HuH-7.5 (cell line): Measurements from ENCODE around the gene GALNT11.
"Not testable (repeated sequence)": the region's sequence is repeated elsewhere in the genome, so short reads cannot be mapped to it uniquely, and the experiment has no call there.

ENCODE experiments used
- DNase-seq: peaks from one replicate; pipeline ENCODE4 v3.0.0; 2011; ENCODE audit warnings: low spot score

GALNT11 gene

DNA sequence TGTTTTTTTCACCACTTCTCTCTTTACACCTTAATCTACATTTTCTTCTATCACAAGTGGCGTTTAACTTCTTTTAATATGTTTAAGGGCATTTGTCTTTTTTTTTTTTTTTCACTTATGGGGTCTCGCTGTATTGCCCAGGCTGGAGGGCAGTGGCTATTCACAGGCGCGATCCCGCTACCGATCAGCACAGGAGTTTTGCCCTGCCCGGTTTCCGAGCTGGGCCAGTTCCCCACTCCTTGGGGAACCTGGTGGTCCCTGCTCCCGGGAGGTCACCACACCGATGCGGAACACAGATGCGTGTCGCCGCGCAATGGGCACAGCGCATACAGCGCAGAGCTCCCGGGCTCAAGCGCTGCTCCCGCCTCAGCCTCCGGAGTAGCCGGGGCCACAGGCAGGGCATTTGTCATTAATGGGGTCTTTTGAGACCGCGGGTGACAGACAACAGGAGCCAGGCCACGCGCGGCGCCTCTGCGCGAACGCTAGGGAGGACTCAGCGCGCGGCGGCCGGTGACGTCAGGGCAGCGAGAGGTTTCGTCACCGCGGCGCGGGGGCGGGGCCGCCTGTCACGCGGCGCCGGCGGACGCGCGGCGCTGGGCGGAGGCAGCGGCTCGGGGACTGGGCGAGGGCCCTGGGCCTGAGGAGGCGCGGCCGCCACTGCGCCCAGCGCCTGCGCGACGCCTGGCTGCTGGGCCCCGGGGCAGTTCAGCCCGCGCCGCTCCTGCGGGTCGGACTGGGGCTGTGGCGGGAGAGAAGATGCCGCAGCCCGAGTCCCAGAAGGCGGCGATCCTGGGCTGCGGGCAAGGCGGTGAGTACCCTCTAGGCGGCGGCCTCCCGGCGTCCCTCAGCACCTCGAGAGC lies at the start of gene GALNT11:
Gene GALNT11 (plus strand): TSS at position 598 of the 860 bp plus-strand sequence. CDS start 68,554 bp downstream, outside the sequence.
- peak; percentile 90 for DNase-seq

GRCh38 chr7:151978616-151979015 lies 46.9 kb upstream of the GALNT11 start:
- no peak for DNase-seq

DNA sequence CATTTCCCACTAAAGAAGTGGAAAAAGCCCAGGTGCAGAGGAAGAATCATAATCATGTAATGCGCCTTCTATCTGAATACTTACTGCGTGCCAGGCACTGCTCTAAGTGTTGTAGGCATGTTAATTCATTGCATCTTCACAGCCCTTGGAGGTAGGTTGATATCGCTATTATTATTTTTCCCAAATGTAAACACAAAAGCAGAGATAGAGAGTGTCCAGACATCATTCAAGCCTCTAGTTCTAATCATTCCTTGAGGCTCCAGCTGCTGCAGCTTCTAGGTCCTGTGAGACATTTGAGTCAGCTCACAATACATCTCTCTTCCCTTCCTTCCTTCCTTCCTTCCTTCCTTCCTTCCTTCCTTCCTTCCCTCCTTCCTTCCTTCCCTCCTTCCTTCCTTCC lies 44.3 kb upstream of the GALNT11 start:
- DNase-seq, result no peak

- DNase-seq, result no peak
These were observed 42.7 kb upstream of the GALNT11 start for GRCh38 chr7:151982806-151983205.

DNA sequence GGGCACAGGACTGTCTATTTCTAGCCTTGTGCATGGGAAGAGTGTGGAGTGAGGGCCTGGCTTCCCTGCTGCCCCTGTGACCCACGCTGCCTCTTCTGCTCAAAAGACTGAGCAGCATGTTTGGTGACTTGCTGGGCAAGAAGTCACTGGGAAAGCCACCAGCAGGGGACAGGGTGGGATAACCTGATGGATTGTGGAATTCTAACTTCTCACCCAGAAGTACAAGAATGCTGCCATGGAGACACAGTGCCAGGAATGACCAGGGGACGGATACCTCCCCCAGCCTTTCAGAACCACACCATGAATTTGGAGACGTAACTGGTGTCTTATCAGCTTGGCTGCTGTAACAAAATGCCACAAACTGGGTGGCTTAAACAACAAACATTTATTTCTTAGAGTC lies 40.9 kb upstream of the GALNT11 start:
- DNase-seq, result no peak

DNA sequence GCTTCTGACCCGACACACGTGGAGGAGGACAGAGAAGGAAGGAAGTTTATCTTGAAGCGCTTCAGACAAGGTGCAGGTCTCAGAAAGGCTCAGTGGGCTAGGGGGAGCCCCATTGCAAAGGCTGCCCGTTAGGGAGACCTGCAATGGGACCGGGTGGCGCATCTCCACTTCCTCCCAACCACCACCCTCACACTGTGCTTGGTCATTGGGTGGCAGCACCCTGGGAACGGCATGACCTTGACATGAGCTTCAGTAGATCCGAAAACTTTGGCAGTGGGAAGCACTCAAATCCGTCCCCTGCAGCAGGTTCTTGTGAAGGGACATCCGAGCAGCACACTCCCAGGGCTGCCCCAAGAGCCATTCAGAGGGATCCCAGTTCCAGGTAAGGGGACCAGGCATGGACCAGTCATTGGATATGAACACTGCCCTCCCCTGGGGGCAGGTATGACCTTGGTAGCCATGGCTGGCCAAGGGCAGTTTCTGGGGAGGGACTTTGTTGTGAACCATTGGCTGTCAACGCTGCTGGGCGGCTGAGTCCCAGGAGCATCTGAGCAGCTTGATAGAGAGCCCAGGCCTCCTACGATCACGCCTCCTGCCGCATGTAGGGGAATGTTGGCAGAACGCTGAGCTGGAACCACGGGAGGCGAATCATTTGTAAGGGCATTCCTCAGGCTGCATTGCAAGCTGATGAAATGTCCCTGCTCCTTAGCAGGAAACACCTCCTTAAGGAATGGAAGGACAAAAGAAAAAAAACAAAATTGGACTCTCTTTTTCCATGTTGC lies 37.5 kb upstream of the GALNT11 start:
- DNase-seq, result no peak

- peak; percentile 28 for DNase-seq
These were observed 33.1 kb upstream of the GALNT11 start for GRCh38 chr7:151992375-151992774.

DNA sequence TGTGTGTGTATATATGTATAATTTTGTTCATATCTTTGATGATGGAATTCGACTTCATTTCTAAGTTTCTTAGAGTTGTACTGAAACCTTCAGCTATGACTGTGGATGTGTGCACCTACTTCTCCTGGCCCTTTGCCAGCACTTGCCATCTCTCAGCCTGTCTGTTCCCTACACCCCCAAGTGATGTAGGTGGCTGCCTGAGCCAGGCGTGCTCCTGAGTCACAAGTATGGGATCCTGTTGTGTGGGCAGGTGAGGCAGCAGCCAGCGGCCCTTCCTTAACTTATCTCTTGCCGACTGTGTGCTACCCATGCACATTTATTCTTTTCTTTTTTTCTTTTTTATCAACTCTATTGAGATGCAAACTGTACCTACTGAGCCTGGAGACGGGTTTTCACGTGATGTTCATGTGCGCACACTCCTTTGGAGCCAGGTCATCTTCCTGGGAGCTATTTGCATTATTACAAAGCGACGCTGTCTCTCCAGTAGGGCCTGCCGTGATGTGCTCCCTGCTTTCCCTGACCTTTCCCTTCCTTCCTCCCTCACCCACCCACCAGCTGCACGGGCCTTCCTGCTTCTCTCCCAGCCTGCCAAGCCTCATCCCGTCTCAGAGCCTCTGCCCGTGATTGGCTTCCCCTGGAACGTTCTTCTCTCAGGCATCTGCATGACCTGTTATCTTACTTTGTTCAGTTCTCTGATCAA lies 31.3 kb upstream of the GALNT11 start:
- no peak for DNase-seq

DNA sequence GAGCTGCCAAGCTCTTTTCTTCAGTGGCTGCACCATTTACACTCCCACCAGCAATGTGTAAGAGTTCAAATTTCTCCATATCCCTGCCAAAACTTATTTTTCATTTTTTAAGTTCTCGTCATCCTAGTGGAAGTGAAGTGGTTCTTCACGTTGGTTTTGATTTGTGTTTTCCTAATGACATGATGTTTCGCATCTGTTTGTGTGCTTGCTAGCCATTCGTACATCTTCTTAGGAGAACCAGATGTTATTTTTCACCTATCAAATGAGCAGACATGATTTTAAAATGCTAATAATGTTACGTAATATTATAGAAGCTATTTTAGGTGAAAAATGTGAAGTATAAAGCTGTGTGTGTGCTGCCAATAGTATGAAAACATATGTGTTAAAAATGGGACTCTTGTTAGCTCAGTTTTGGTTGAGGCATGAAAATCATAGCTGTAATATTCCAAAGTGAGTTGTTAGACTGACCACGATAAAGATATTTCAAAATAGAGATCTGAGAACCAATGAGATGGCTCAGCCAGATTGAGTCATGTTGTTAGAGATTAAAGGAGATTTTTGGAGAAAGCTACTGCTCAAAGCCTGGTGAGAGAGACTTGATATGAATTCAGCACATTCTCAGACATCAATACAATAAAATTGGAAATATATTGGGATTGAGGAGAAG lies 25.9 kb upstream of the GALNT11 start:
- no peak for DNase-seq

GRCh38 chr7:152000191-152000590 lies 25.3 kb upstream of the GALNT11 start:
- DNase-seq, result no peak

GRCh38 chr7:152006336-152006735 lies 19.1 kb upstream of the GALNT11 start:
- no peak for DNase-seq

DNA sequence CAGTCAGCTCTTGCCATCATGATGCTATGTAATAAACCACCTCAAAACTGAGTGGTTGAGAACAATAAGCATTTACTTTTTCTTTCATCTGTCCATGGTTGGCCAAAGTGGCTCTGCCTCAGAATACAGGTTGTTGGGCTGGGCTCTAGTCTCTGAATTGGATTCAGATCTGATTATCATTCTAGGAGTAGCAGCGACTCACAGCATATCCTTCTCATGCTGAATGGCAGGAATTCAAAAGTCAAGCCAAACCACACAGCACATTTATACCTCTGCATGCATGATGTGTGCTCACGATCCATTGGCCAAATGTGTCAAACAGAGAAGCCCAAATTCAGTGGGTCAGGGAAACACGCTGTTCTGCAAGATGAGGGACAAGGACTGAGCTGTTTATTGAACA lies 13.6 kb upstream of the GALNT11 start:
- DNase-seq, result no peak

- no peak for DNase-seq
These were observed 12.2 kb upstream of the GALNT11 start for GRCh38 chr7:152013230-152013629.

GRCh38 chr7:152013974-152014373 lies 11.5 kb upstream of the GALNT11 start:
- no peak for DNase-seq

DNA sequence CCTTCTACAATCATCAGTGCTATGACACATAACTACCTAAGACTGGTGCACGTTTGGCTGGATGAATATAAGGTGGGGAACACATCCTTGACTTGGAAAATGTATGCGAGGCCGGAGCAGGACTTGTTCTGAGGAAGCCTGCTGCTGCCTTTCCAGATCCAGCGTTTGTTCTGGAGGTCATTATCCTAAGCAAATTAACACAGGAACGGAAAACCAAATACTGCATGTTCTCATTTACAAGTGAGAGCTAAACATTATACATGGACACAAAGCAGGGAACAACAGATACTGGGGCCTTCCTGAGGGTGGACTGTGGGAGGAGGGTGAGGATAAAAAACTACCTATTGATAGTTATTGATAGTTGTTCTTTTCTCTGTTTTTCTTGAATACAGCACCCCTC lies 10.8 kb upstream of the GALNT11 start:
- DNase-seq, result no peak

- DNase-seq, result no peak
These were observed 9.9 kb upstream of the GALNT11 start for GRCh38 chr7:152015600-152015999.

- DNase-seq, result no peak
These were observed 8.5 kb upstream of the GALNT11 start for GRCh38 chr7:152016947-152017346.

- DNase-seq, result not testable (repeated sequence)
These were observed 7.8 kb upstream of the GALNT11 start for GRCh38 chr7:152017683-152018082.

DNA sequence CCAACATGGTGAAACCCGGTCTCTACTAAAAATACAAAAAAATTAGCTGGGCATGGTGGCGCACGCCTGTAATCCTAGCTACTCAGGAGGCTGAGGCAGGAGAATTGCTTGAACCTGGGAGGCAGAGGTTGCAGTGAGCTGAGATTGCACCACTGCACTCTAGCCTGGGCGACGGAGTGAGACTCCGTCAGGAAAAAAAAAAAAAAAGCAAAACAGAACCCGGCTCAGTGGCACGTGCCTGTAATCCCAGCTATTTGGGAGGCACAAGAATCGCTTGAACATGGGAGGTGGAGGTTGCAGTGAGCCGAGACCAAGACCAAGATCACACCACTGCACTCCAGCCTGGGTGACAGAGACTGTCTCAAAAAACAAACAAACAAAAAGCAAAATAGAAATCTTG lies 3.7 kb upstream of the GALNT11 start:
- DNase-seq, result not testable (repeated sequence)

GRCh38 chr7:152025937-152026890 lies 740 bp downstream of the GALNT11 start:
- no peak for DNase-seq
